ENCODE data around the gene ACTL6A. TPM values are rescaled to one million over a fixed set of nuclear protein-coding genes. Genes with fewer than 3 reads are reported as not detected.

The ACTL6A gene
- total RNA-seq, 2 experiments from 2014 or later = 19.0 to 19.3 TPM

DNA sequence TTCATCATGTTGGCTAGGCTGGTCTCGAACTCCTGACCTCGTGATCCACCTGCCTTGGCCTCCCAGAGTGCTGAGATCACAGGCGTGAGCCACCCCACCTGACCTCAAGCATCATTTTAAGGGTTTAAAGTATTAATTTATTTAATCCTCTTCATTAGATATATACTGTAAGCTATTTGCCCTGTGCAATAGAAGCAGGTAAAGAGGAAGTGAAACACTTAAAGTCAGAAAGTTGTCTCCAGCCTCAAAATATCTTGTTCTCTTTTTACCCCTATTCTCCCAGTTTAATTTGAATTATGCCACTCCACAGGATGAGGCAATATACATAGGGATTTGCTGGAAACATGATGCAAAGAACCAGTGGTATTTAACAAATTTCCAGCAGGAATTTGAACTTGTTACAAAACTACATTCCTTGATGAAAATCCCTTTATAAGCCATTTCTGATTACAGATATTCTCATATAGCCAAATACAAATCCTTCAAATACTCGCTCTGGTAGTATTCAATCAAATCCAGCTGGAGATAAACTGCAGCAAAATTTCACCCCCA lies 43.9 kb downstream of the ACTL6A start:
- CTCF ChIA-PET = no interaction called here

DNA sequence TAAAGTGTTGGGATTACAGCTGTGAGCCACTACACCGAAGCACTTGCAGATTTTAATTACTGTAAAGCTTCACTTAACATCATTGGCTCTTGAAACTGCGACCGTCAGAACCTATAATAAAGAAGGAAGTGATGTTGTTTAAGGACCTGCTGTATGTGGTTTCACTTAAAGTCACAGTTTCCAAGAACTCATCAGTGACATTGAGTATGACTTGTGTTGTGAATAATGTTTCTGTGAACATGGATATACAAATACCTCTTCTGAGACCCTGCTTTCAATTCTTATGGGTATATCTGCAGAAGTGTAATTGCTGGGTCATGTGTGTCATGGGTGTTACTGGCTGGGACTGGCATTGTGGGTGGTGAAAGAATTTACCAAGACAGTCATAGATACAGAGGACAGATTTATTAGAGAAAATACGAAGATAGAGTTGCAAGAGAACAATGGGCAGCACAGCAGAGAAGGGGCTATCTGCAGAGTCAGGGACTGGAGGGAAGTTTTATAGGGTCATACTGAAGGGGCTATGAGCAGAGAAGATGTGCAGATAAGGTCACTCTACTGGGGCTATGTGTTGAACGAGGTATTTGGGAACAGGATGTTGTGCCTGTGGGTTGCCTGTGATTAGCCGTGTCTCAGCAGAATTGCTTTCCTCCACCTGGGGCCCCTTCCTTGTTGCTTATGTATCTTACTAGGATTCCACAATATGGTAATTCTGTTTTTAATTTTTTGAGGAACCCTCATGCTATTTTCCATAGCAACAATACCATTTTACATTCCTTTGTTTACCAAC lies 46.4 kb downstream of the ACTL6A start:
- intact Hi-C loops (cut with DNase I, micrococcal nuclease) = loop anchor here in 1 of 2 experiments (5.0 kb wide), 2 partner anchors 38 to 1003 kb away; no protein-coding TSS in a partner anchor
- no peaks in the 10 kb centered on the region for H3K9me3 Mint-ChIP-seq
- Histone ChIP-seq H3K4me3 (ENCODE audit: low read length) (no peak overlapping the region), H3K27me3 (ENCODE audit: control insufficient read depth in 1 of 2, insufficient read depth in 2 of 2, low read length in 2 of 2) (no peaks in the 10 kb centered on the region), H3K27ac (ENCODE audit: low read depth in 1 of 2, low read length in 2 of 2) (peak overlapping the region in 1 of 2 donors; percentile 3), H3K36me3 (ENCODE audit: insufficient read depth, low read length) (peaks cover 9% of the 10 kb centered on the region), H3K9me3 (ENCODE audit: control insufficient read depth in 1 of 2, insufficient read depth in 1 of 2, low read length in 2 of 2) (no peaks in the 10 kb centered on the region), H3K4me1 (ENCODE audit: insufficient read depth, low read length) (peaks cover 15% of the 10 kb centered on the region)
- peaks cover 49% of the 10 kb centered on the region for H3K4me1 Mint-ChIP-seq (ENCODE audit: low read depth)
- ChIA-PET POLR2A (no interaction called here), CTCF (no interaction called here)
- peak overlapping the region; percentile 83 for H3K27ac Mint-ChIP-seq
- H3K4me3 Mint-ChIP-seq = peak overlapping the region; percentile 11
- ATAC-seq (ENCODE audit: poor library complexity) (no peak), DNase-seq (peak in 3 of 14 experiments; percentile 26 to 61 (median 34))
- H3K27me3 Mint-ChIP-seq = no peaks in the 10 kb centered on the region
- TF ChIP-seq, protein P1, sequence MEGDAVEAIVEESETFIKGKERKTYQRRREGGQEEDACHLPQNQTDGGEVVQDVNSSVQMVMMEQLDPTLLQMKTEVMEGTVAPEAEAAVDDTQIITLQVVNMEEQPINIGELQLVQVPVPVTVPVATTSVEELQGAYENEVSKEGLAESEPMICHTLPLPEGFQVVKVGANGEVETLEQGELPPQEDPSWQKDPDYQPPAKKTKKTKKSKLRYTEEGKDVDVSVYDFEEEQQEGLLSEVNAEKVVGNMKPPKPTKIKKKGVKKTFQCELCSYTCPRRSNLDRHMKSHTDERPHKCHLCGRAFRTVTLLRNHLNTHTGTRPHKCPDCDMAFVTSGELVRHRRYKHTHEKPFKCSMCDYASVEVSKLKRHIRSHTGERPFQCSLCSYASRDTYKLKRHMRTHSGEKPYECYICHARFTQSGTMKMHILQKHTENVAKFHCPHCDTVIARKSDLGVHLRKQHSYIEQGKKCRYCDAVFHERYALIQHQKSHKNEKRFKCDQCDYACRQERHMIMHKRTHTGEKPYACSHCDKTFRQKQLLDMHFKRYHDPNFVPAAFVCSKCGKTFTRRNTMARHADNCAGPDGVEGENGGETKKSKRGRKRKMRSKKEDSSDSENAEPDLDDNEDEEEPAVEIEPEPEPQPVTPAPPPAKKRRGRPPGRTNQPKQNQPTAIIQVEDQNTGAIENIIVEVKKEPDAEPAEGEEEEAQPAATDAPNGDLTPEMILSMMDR (IDR thresholded peaks at IDR 0.05) = no peak
- H3K36me3 Mint-ChIP-seq (ENCODE audit: low read depth) = peaks cover 36% of the 10 kb centered on the region

More for the DNA sequence above, 43.9 kb downstream of the ACTL6A start:
- Mint-ChIP-seq H3K9me3 (no peaks in the 10 kb centered on the region), H3K36me3 (ENCODE audit: low read depth) (peaks cover 42% of the 10 kb centered on the region), H3K27me3 (no peaks in the 10 kb centered on the region), H3K4me1 (ENCODE audit: low read depth) (peaks cover 56% of the 10 kb centered on the region), H3K27ac (peak overlapping the region; percentile 63), H3K4me3 (peak overlapping the region; percentile 72)
- Histone ChIP-seq H3K27ac (ENCODE audit: low read depth in 1 of 2, low read length in 2 of 2) (no peak overlapping the region), H3K36me3 (ENCODE audit: insufficient read depth, low read length) (peaks cover 7% of the 10 kb centered on the region), H3K27me3 (ENCODE audit: control insufficient read depth in 1 of 2, insufficient read depth in 2 of 2, low read length in 2 of 2) (no peaks in the 10 kb centered on the region), H3K4me1 (ENCODE audit: insufficient read depth, low read length) (peaks cover 21% of the 10 kb centered on the region), H3K9me3 (ENCODE audit: control insufficient read depth in 1 of 2, insufficient read depth in 1 of 2, low read length in 2 of 2) (no peaks in the 10 kb centered on the region), H3K4me3 (ENCODE audit: low read length) (no peak overlapping the region)
- POLR2A ChIA-PET = no interaction called here
- ATAC-seq (ENCODE audit: poor library complexity) (no peak), DNase-seq (no peak)
- intact Hi-C loops (cut with DNase I, micrococcal nuclease) = loop anchor here in 1 of 2 experiments (5.0 kb wide), 2 partner anchors 41 to 1006 kb away; no protein-coding TSS in a partner anchor
- TF ChIP-seq, protein P1 (IDR thresholded peaks at IDR 0.05) = no peak

DNA sequence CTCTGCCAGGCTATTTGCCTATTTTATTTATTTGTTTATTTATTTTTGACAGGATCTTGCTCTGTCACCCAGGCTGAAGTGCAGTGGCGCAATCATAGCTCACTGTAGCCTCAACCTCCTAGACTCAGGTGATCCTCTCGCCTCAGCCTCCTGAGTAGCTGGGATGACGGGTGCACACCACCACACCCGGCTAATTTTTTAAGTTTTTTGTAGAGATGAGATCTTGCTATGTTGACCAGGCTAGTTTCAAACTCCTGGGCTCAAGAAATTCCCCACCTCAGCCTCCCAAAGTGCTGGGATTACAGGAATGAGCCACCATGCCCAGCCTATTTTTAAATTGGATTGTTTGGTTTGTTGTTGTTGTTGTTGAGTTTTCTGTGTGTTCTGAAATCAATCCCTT lies 47.3 kb downstream of the ACTL6A start:
- Histone ChIP-seq H3K9me3 (ENCODE audit: control insufficient read depth in 1 of 2, insufficient read depth in 1 of 2, low read length in 2 of 2) (no peaks in the 10 kb centered on the region), H3K4me3 (ENCODE audit: low read length) (no peak overlapping the region), H3K4me1 (ENCODE audit: insufficient read depth, low read length) (peaks cover 13% of the 10 kb centered on the region), H3K36me3 (ENCODE audit: insufficient read depth, low read length) (peaks cover 9% of the 10 kb centered on the region), H3K27ac (ENCODE audit: low read depth in 1 of 2, low read length in 2 of 2) (no peak overlapping the region), H3K27me3 (ENCODE audit: control insufficient read depth in 1 of 2, insufficient read depth in 2 of 2, low read length in 2 of 2) (no peaks in the 10 kb centered on the region)
- ChIA-PET POLR2A (interaction anchor here (0.5 to 0.7 kb wide), 2 partner anchors 22 to 160 kb away, joined by 3 read pairs; no protein-coding TSS in a partner anchor), CTCF (no interaction called here)
- intact Hi-C loops (cut with DNase I, micrococcal nuclease) = no loop called here
- H3K4me3 Mint-ChIP-seq = no peak overlapping the region
- peak overlapping the region; percentile 83 for H3K27ac Mint-ChIP-seq
- no peaks in the 10 kb centered on the region for H3K27me3 Mint-ChIP-seq
- ATAC-seq (ENCODE audit: poor library complexity) (no peak), DNase-seq (no peak)
- TF ChIP-seq, protein P1 (IDR thresholded peaks at IDR 0.05) = no peak
- peaks cover 26% of the 10 kb centered on the region for H3K36me3 Mint-ChIP-seq (ENCODE audit: low read depth)
- peaks cover 40% of the 10 kb centered on the region for H3K4me1 Mint-ChIP-seq (ENCODE audit: low read depth)
- no peaks in the 10 kb centered on the region for H3K9me3 Mint-ChIP-seq

Measured in CD4-positive, alpha-beta T cell (primary cell).